ENCODE results near the gene SBF1.

SBF1 gene

GRCh38 chr22:50465066-50465930, 9.5 kb downstream of the SBF1 start:
- Histone ChIP-seq H3K27ac (ENCODE audit: insufficient read depth, low read depth, low read length, poor library complexity, severe bottlenecking) (no peak overlapping the region), H3K36me3 (ENCODE audit: control insufficient read depth, insufficient read depth, low read length) (peaks cover 56% of the 10 kb centered on the region)
- 95 to 96% methylated on average over 30 of the region's 30 CpGs for WGBS, 2 experiments

GRCh38 chr22:50464451-50464850, 10.4 kb downstream of the SBF1 start:
- Histone ChIP-seq H3K27me3 (ENCODE audit: control insufficient read depth, insufficient read depth, low read length, poor library complexity, severe bottlenecking) (no peaks in the 10 kb centered on the region), H3K4me3 (ENCODE audit: insufficient read depth, low read depth, low read length) (no peak overlapping the region), H3K4me1 (ENCODE audit: control insufficient read depth, insufficient read depth, low read length) (no peaks in the 10 kb centered on the region), H3K9me3 (ENCODE audit: control insufficient read depth, low read length) (no peaks in the 10 kb centered on the region), H3K27ac (ENCODE audit: insufficient read depth, low read depth, low read length, poor library complexity, severe bottlenecking) (no peak overlapping the region), H3K36me3 (ENCODE audit: control insufficient read depth, insufficient read depth, low read length) (peaks cover 59% of the 10 kb centered on the region)
- WGBS, 2 experiments = 94 to 95% methylated on average over 24 of the region's 24 CpGs

More at GRCh38 chr22:50465066-50465930, 9.5 kb downstream of the SBF1 start:
- peaks cover 6% of the 10 kb centered on the region for H3K4me1 ChIP-seq (ENCODE audit: control insufficient read depth, insufficient read depth, low read length)
- no peaks in the 10 kb centered on the region for H3K27me3 ChIP-seq (ENCODE audit: control insufficient read depth, insufficient read depth, low read length, poor library complexity, severe bottlenecking)
- no peaks in the 10 kb centered on the region for H3K9me3 ChIP-seq (ENCODE audit: control insufficient read depth, low read length)
- no peak overlapping the region for H3K4me3 ChIP-seq (ENCODE audit: insufficient read depth, low read depth, low read length)

- H3K4me3 ChIP-seq (ENCODE audit: insufficient read depth, low read depth, low read length) = no peak overlapping the region
- no peaks in the 10 kb centered on the region for H3K9me3 ChIP-seq (ENCODE audit: control insufficient read depth, low read length)
- WGBS, 2 experiments = 96 to 97% methylated on average over 28 of the region's 28 CpGs
- peaks cover 61% of the 10 kb centered on the region for H3K36me3 ChIP-seq (ENCODE audit: control insufficient read depth, insufficient read depth, low read length)
- H3K4me1 ChIP-seq (ENCODE audit: control insufficient read depth, insufficient read depth, low read length) = no peaks in the 10 kb centered on the region
- no peaks in the 10 kb centered on the region for H3K27me3 ChIP-seq (ENCODE audit: control insufficient read depth, insufficient read depth, low read length, poor library complexity, severe bottlenecking)
- H3K27ac ChIP-seq (ENCODE audit: insufficient read depth, low read depth, low read length, poor library complexity, severe bottlenecking) = no peak overlapping the region
Observed at GRCh38 chr22:50463188-50463900, 11.5 kb downstream of the SBF1 start.

GRCh38 chr22:50461979-50462540, 12.8 kb downstream of the SBF1 start:
- Histone ChIP-seq H3K27ac (ENCODE audit: insufficient read depth, low read depth, low read length, poor library complexity, severe bottlenecking) (no peak overlapping the region), H3K4me1 (ENCODE audit: control insufficient read depth, insufficient read depth, low read length) (no peaks in the 10 kb centered on the region), H3K9me3 (ENCODE audit: control insufficient read depth, low read length) (no peaks in the 10 kb centered on the region), H3K4me3 (ENCODE audit: insufficient read depth, low read depth, low read length) (no peak overlapping the region), H3K27me3 (ENCODE audit: control insufficient read depth, insufficient read depth, low read length, poor library complexity, severe bottlenecking) (no peaks in the 10 kb centered on the region), H3K36me3 (ENCODE audit: control insufficient read depth, insufficient read depth, low read length) (peaks cover 63% of the 10 kb centered on the region)
- 96 to 97% methylated on average over 30 of the region's 30 CpGs for WGBS, 2 experiments

GRCh38 chr22:50461536-50461935, 13.3 kb downstream of the SBF1 start:
- Histone ChIP-seq H3K4me3 (ENCODE audit: insufficient read depth, low read depth, low read length) (no peak overlapping the region), H3K9me3 (ENCODE audit: control insufficient read depth, low read length) (no peaks in the 10 kb centered on the region), H3K36me3 (ENCODE audit: control insufficient read depth, insufficient read depth, low read length) (peaks cover 63% of the 10 kb centered on the region), H3K27ac (ENCODE audit: insufficient read depth, low read depth, low read length, poor library complexity, severe bottlenecking) (no peak overlapping the region), H3K27me3 (ENCODE audit: control insufficient read depth, insufficient read depth, low read length, poor library complexity, severe bottlenecking) (no peaks in the 10 kb centered on the region), H3K4me1 (ENCODE audit: control insufficient read depth, insufficient read depth, low read length) (no peaks in the 10 kb centered on the region)
- 96 to 97% methylated on average over 26 of the region's 26 CpGs for WGBS, 2 experiments

GRCh38 chr22:50460938-50461337, 13.9 kb downstream of the SBF1 start:
- Histone ChIP-seq H3K36me3 (ENCODE audit: control insufficient read depth, insufficient read depth, low read length) (peaks cover 57% of the 10 kb centered on the region), H3K9me3 (ENCODE audit: control insufficient read depth, low read length) (no peaks in the 10 kb centered on the region), H3K27ac (ENCODE audit: insufficient read depth, low read depth, low read length, poor library complexity, severe bottlenecking) (no peak overlapping the region), H3K27me3 (ENCODE audit: control insufficient read depth, insufficient read depth, low read length, poor library complexity, severe bottlenecking) (no peaks in the 10 kb centered on the region), H3K4me1 (ENCODE audit: control insufficient read depth, insufficient read depth, low read length) (no peaks in the 10 kb centered on the region), H3K4me3 (ENCODE audit: insufficient read depth, low read depth, low read length) (no peak overlapping the region)
- 96 to 97% methylated on average over 17 of the region's 17 CpGs for WGBS, 2 experiments

GRCh38 chr22:50459496-50460140, 15.2 kb downstream of the SBF1 start:
- H3K27ac ChIP-seq (ENCODE audit: insufficient read depth, low read depth, low read length, poor library complexity, severe bottlenecking) = no peak overlapping the region
- WGBS, 2 experiments = 95 to 96% methylated on average over 41 of the region's 41 CpGs

GRCh38 chr22:50459016-50459415, 15.8 kb downstream of the SBF1 start:
- H3K4me3 ChIP-seq (ENCODE audit: insufficient read depth, low read depth, low read length) = no peak overlapping the region
- WGBS, 2 experiments = 96 to 97% methylated on average over 22 of the region's 22 CpGs
- H3K36me3 ChIP-seq (ENCODE audit: control insufficient read depth, insufficient read depth, low read length) = peaks cover 49% of the 10 kb centered on the region
- H3K4me1 ChIP-seq (ENCODE audit: control insufficient read depth, insufficient read depth, low read length) = no peaks in the 10 kb centered on the region
- no peaks in the 10 kb centered on the region for H3K9me3 ChIP-seq (ENCODE audit: control insufficient read depth, low read length)
- no peak overlapping the region for H3K27ac ChIP-seq (ENCODE audit: insufficient read depth, low read depth, low read length, poor library complexity, severe bottlenecking)
- no peaks in the 10 kb centered on the region for H3K27me3 ChIP-seq (ENCODE audit: control insufficient read depth, insufficient read depth, low read length, poor library complexity, severe bottlenecking)

More at GRCh38 chr22:50459496-50460140, 15.2 kb downstream of the SBF1 start:
- no peaks in the 10 kb centered on the region for H3K27me3 ChIP-seq (ENCODE audit: control insufficient read depth, insufficient read depth, low read length, poor library complexity, severe bottlenecking)
- peaks cover 45% of the 10 kb centered on the region for H3K36me3 ChIP-seq (ENCODE audit: control insufficient read depth, insufficient read depth, low read length)
- no peak overlapping the region for H3K4me3 ChIP-seq (ENCODE audit: insufficient read depth, low read depth, low read length)
- no peaks in the 10 kb centered on the region for H3K9me3 ChIP-seq (ENCODE audit: control insufficient read depth, low read length)
- H3K4me1 ChIP-seq (ENCODE audit: control insufficient read depth, insufficient read depth, low read length) = no peaks in the 10 kb centered on the region

GRCh38 chr22:50456466-50457234, 18.2 kb downstream of the SBF1 start:
- peaks cover 34% of the 10 kb centered on the region for H3K36me3 ChIP-seq (ENCODE audit: control insufficient read depth, insufficient read depth, low read length)
- WGBS, 2 experiments = 92 to 93% methylated on average over 34 of the region's 34 CpGs
- no peak overlapping the region for H3K27ac ChIP-seq (ENCODE audit: insufficient read depth, low read depth, low read length, poor library complexity, severe bottlenecking)
- H3K27me3 ChIP-seq (ENCODE audit: control insufficient read depth, insufficient read depth, low read length, poor library complexity, severe bottlenecking) = no peaks in the 10 kb centered on the region
- H3K4me1 ChIP-seq (ENCODE audit: control insufficient read depth, insufficient read depth, low read length) = no peaks in the 10 kb centered on the region
- no peaks in the 10 kb centered on the region for H3K9me3 ChIP-seq (ENCODE audit: control insufficient read depth, low read length)
- H3K4me3 ChIP-seq (ENCODE audit: insufficient read depth, low read depth, low read length) = no peak overlapping the region

Measured in ectodermal cell (in vitro differentiated cells).